ENCODE results near the gene CFAP97.

- no peak for TF ChIP-seq CTCF (IDR thresholded peaks at IDR 0.05)
- TF ChIP-seq EZH2phosphoT487 (IDR thresholded peaks at IDR 0.05) = no peak
These were observed 94.1 kb downstream of the CFAP97 start for GRCh38 chr4:185109736-185110135.

Data from neural progenitor cell (in vitro differentiated cells).